ENCODE measurements around the gene SPTBN1. TPM values are rescaled to one million over a fixed set of nuclear protein-coding genes. Genes with fewer than 3 reads are reported as not detected.

The SPTBN1 gene
- total and polyA plus RNA-seq, 2 of the 13 experiments (the other 11 are each of a cell fraction or from before 2014, with no cell fraction given): 123 to 299 TPM

DNA sequence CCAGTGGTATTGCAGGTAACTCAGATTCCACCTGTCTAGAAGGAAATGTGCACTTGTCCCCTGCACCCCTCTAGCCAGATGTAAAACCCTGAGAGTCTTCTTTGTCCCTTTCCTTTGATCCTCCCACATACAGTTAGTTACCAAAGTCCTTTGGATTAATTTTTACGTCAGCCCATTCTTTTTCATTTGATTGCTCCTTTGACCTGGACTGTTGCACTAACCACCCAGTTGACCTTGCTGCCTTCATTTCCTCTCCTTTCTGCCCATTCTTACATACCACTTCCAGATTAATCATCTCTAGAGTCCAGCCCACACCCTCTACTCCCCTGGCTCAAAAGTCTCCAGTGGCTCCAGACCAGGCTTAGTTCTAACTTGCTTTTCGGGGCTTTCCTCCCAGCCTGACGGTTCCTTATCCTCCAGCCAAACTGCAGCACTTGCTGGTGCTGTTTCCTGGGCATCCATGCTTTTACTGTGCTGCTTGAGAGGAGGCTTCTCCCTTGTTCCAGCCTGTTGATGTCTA is 99.3 kb downstream of the SPTBN1 start (continued):
- TF ChIP-seq, protein P1, sequence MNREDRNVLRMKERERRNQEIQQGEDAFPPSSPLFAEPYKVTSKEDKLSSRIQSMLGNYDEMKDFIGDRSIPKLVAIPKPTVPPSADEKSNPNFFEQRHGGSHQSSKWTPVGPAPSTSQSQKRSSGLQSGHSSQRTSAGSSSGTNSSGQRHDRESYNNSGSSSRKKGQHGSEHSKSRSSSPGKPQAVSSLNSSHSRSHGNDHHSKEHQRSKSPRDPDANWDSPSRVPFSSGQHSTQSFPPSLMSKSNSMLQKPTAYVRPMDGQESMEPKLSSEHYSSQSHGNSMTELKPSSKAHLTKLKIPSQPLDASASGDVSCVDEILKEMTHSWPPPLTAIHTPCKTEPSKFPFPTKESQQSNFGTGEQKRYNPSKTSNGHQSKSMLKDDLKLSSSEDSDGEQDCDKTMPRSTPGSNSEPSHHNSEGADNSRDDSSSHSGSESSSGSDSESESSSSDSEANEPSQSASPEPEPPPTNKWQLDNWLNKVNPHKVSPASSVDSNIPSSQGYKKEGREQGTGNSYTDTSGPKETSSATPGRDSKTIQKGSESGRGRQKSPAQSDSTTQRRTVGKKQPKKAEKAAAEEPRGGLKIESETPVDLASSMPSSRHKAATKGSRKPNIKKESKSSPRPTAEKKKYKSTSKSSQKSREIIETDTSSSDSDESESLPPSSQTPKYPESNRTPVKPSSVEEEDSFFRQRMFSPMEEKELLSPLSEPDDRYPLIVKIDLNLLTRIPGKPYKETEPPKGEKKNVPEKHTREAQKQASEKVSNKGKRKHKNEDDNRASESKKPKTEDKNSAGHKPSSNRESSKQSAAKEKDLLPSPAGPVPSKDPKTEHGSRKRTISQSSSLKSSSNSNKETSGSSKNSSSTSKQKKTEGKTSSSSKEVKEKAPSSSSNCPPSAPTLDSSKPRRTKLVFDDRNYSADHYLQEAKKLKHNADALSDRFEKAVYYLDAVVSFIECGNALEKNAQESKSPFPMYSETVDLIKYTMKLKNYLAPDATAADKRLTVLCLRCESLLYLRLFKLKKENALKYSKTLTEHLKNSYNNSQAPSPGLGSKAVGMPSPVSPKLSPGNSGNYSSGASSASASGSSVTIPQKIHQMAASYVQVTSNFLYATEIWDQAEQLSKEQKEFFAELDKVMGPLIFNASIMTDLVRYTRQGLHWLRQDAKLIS (CRISPR knock-in tag; IDR thresholded peaks at IDR 0.05): 0 out of 2 replicates have a peak, but pooled peaks have one; percentile 31
- TF ChIP-seq, protein P2, sequence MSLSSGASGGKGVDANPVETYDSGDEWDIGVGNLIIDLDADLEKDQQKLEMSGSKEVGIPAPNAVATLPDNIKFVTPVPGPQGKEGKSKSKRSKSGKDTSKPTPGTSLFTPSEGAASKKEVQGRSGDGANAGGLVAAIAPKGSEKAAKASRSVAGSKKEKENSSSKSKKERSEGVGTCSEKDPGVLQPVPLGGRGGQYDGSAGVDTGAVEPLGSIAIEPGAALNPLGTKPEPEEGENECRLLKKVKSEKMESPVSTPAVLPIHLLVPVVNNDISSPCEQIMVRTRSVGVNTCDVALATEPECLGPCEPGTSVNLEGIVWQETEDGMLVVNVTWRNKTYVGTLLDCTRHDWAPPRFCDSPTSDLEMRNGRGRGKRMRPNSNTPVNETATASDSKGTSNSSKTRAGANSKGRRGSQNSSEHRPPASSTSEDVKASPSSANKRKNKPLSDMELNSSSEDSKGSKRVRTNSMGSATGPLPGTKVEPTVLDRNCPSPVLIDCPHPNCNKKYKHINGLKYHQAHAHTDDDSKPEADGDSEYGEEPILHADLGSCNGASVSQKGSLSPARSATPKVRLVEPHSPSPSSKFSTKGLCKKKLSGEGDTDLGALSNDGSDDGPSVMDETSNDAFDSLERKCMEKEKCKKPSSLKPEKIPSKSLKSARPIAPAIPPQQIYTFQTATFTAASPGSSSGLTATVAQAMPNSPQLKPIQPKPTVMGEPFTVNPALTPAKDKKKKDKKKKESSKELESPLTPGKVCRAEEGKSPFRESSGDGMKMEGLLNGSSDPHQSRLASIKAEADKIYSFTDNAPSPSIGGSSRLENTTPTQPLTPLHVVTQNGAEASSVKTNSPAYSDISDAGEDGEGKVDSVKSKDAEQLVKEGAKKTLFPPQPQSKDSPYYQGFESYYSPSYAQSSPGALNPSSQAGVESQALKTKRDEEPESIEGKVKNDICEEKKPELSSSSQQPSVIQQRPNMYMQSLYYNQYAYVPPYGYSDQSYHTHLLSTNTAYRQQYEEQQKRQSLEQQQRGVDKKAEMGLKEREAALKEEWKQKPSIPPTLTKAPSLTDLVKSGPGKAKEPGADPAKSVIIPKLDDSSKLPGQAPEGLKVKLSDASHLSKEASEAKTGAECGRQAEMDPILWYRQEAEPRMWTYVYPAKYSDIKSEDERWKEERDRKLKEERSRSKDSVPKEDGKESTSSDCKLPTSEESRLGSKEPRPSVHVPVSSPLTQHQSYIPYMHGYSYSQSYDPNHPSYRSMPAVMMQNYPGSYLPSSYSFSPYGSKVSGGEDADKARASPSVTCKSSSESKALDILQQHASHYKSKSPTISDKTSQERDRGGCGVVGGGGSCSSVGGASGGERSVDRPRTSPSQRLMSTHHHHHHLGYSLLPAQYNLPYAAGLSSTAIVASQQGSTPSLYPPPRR (CRISPR knock-in tag; IDR thresholded peaks at IDR 0.05; ENCODE audit: borderline replicate concordance): peak; percentile 37
- TF ChIP-seq MYC (CRISPR knock-in tag; IDR thresholded peaks at IDR 0.05; ENCODE audit: borderline replicate concordance) (peak; percentile 44; the same call in 1 of the 2 replicates), MAFK (conservative IDR thresholded peaks at IDR 0.05 in 1 of 2, IDR thresholded peaks at IDR 0.05 in 1 of 2; ENCODE audit: low read length in 2 of 2) (no peak), BCL6 (CRISPR knock-in tag; IDR thresholded peaks at IDR 0.05) (peak; percentile 58; the same call in 1 of the 2 replicates), GATAD2A (CRISPR knock-in tag; IDR thresholded peaks at IDR 0.05) (peak; percentile 72), RARG (CRISPR knock-in tag; IDR thresholded peaks at IDR 0.05; ENCODE audit: low read depth) (no peak), ZZZ3 (CRISPR knock-in tag; IDR thresholded peaks at IDR 0.05; ENCODE audit: borderline replicate concordance) (no peak), TSC22D2 (CRISPR knock-in tag; IDR thresholded peaks at IDR 0.05; ENCODE audit: borderline replicate concordance) (0 out of 2 replicates have a peak, but pooled peaks have one; percentile 37), RXRA (CRISPR knock-in tag; IDR thresholded peaks at IDR 0.05) (peak; percentile 54; the same call in 1 of the 2 replicates), SPEN (CRISPR knock-in tag; IDR thresholded peaks at IDR 0.05; ENCODE audit: low read depth) (peak; percentile 63; the same call in 1 of the 2 replicates)
- TF ChIP-seq, protein P3, sequence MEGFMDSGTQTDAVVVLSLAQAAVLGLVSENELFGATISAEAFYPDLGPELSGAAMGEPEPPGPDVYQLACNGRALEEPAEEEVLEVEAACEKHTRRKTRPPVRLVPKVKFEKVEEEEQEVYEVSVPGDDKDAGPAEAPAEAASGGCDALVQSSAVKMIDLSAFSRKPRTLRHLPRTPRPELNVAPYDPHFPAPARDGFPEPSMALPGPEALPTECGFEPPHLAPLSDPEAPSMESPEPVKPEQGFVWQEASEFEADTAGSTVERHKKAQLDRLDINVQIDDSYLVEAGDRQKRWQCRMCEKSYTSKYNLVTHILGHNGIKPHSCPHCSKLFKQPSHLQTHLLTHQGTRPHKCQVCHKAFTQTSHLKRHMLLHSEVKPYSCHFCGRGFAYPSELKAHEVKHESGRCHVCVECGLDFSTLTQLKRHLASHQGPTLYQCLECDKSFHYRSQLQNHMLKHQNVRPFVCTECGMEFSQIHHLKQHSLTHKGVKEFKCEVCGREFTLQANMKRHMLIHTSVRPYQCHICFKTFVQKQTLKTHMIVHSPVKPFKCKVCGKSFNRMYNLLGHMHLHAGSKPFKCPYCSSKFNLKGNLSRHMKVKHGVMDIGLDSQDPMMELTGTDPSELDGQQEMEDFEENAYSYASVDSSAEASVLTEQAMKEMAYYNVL (CRISPR knock-in tag; IDR thresholded peaks at IDR 0.05; ENCODE audit: borderline replicate concordance): peak; percentile 98
- TF ChIP-seq, protein P4, sequence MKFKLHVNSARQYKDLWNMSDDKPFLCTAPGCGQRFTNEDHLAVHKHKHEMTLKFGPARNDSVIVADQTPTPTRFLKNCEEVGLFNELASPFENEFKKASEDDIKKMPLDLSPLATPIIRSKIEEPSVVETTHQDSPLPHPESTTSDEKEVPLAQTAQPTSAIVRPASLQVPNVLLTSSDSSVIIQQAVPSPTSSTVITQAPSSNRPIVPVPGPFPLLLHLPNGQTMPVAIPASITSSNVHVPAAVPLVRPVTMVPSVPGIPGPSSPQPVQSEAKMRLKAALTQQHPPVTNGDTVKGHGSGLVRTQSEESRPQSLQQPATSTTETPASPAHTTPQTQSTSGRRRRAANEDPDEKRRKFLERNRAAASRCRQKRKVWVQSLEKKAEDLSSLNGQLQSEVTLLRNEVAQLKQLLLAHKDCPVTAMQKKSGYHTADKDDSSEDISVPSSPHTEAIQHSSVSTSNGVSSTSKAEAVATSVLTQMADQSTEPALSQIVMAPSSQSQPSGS (CRISPR knock-in tag; IDR thresholded peaks at IDR 0.05): peak; percentile 71
- TF ChIP-seq, protein P5, sequence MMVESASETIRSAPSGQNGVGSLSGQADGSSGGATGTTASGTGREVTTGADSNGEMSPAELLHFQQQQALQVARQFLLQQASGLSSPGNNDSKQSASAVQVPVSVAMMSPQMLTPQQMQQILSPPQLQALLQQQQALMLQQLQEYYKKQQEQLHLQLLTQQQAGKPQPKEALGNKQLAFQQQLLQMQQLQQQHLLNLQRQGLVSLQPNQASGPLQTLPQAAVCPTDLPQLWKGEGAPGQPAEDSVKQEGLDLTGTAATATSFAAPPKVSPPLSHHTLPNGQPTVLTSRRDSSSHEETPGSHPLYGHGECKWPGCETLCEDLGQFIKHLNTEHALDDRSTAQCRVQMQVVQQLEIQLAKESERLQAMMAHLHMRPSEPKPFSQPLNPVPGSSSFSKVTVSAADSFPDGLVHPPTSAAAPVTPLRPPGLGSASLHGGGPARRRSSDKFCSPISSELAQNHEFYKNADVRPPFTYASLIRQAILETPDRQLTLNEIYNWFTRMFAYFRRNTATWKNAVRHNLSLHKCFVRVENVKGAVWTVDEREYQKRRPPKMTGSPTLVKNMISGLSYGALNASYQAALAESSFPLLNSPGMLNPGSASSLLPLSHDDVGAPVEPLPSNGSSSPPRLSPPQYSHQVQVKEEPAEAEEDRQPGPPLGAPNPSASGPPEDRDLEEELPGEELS (CRISPR knock-in tag; IDR thresholded peaks at IDR 0.05): peak; percentile 72; the same call in 1 of the 2 replicates
